ENCODE data around the gene PCYT2.

Gene PCYT2

DNA sequence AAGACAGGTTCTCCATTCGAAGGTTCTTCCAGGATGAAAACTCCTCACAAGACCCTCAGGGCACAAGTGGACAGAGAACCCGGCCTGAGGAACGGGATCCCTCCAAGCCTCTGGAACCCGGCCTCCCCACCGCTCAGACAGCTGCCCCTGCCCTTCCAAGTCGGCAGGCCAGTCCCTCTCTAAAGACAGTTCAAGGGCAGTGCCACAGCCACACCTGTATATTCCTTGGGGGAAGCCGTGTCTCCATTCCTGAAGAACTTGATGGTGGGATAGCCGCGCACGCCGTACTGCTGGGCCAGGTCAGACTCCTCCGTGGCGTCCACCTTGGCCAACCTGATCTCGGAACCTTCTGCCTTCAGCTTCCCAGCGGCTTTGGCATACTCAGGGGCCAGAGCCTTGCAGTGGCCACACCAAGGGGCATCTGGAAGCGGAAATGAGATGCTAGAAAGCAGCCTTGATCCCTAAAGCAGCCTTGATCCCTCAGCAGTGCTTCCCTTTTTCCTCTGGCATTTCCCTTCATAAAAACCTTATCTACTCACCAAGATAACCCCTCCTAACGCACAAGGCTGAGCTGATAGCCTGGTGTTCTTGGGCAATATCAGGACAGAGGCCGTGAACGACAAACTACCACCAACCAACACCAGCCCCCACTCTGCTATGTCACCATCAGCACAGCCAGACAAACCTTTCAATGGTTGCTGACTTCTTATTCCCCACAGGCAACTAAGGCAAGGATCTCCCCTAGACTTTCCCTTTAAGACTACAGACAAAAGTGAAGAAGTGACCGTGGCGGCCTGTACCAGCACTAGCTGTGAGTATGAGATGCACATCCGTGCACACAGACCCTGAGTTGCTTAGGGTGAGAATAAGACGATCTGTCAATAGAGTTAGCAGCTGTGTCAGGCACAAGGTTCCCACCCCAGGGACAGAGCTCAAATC, 52.0 kb downstream of the PCYT2 start:
- DNase-seq (ENCODE audit: extremely low read depth in 1 of 2, low read depth in 1 of 2), result no peak

GRCh38 chr17:81858170-81858966, 52.8 kb downstream of the PCYT2 start:
- DNase-seq (ENCODE audit: extremely low read depth in 1 of 2, low read depth in 1 of 2), result no peak

- no peak for DNase-seq (ENCODE audit: extremely low read depth in 1 of 2, low read depth in 1 of 2)
Observed at GRCh38 chr17:81854974-81855774, 56.0 kb downstream of the PCYT2 start.

GRCh38 chr17:81852237-81852636, 59.0 kb downstream of the PCYT2 start:
- no peak for DNase-seq (ENCODE audit: extremely low read depth in 1 of 2, low read depth in 1 of 2)

DNA sequence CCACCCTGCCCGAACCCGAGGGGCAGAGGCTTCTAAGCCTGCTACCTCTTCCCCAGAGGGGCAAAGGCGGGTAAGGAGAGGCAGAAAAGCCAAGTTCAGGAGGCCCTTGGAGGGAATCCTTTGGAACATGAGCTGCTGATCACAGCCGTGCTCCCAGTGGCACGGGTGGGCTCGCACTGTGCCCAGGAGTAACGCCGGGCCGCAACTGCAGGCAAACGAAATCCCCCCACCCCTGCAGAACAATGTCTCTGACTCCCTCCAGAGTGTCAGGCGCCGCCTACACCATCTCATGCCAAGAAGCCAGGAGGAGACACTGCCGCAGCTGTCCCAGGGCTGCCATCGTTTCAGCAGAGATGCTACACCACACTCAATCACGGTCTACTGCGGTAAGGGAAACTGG, 59.8 kb downstream of the PCYT2 start:
- no peak for DNase-seq (ENCODE audit: extremely low read depth in 1 of 2, low read depth in 1 of 2)

Data from activated CD8-positive, alpha-beta memory T cell treated with anti-CD3 and anti-CD28 coated beads for 1 hour (primary cell).